Omental fat pad (tissue), 4 donors: Measurements from ENCODE around the gene SH2D4B. TPM values are rescaled to one million over a fixed set of nuclear protein-coding genes. Genes with fewer than 3 reads are reported as not detected.

Source experiments
- ATAC-seq: fragments of 150-250 bp; one replicate; pipeline ENCODE4 v1.9.1; 2016; ENCODE audit warnings: mild to moderate bottlenecking, moderate library complexity; ENCODE audit not compliant: low FRiP score
- DNase-seq: peaks from one replicate; pipeline ENCODE4 v3.0.0-alpha.2; 2019; ENCODE audit warnings: low spot score
- total RNA-seq, 4 donors: library from RNA; depleted of rRNA; stranded (reverse); fragments of >200 nt; gene quantifications; one replicate each; pipeline ENCODE4 v1.1.0, GENCODE V29; 2016
- TF ChIP-seq, protein P1 (sequence below), 3 donors: fragments of 450-650 bp; IDR thresholded peaks; one replicate each; pipeline ENCODE4 v1.5.1; 2016 to 2017; ENCODE audit warnings: antibody characterized with exemption in 3 of 3, mild to moderate bottlenecking in 3 of 3, moderate library complexity in 2 of 3

Gene SH2D4B
- total RNA-seq, 4 donors from 2014 or later: 0.13 TPM; not detected in 3

DNA sequence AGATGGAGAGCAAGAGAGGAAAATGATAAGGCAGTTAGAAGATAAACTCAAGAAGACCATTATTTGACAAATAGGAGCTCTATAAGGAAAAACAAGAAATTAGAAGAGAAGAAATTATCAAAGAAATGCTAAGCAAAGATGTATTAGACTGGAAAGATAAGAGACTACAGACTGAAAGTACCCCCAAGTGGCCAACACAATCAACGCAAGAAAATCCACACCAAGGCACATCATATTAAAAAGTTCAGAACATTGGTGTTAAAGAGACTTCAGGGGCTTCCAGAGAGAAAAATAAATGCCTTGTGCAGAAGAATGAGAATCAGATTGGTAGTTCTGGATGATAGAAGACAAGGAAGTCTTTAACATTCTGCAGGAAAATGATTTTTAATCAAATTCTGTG is 46.0 kb downstream of the SH2D4B start:
- TF ChIP-seq, protein P1, sequence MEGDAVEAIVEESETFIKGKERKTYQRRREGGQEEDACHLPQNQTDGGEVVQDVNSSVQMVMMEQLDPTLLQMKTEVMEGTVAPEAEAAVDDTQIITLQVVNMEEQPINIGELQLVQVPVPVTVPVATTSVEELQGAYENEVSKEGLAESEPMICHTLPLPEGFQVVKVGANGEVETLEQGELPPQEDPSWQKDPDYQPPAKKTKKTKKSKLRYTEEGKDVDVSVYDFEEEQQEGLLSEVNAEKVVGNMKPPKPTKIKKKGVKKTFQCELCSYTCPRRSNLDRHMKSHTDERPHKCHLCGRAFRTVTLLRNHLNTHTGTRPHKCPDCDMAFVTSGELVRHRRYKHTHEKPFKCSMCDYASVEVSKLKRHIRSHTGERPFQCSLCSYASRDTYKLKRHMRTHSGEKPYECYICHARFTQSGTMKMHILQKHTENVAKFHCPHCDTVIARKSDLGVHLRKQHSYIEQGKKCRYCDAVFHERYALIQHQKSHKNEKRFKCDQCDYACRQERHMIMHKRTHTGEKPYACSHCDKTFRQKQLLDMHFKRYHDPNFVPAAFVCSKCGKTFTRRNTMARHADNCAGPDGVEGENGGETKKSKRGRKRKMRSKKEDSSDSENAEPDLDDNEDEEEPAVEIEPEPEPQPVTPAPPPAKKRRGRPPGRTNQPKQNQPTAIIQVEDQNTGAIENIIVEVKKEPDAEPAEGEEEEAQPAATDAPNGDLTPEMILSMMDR (IDR thresholded peaks at IDR 0.05): no peak
- DNase-seq: no peak
- no peak for ATAC-seq

- DNase-seq (no peak), ATAC-seq (no peak)
- TF ChIP-seq, protein P1 (IDR thresholded peaks at IDR 0.05): no peak
Measured at GRCh38 chr10:80585812-80586211, 48.1 kb downstream of the SH2D4B start.

- ATAC-seq: no peak
- DNase-seq: no peak
- TF ChIP-seq, protein P1 (IDR thresholded peaks at IDR 0.05): no peak
Measured at GRCh38 chr10:80588546-80588945, 50.8 kb downstream of the SH2D4B start.

- TF ChIP-seq, protein P1 (IDR thresholded peaks at IDR 0.05): no peak
- DNase-seq (no peak), ATAC-seq (no peak)
Measured at GRCh38 chr10:80589726-80590373, 52.1 kb downstream of the SH2D4B start.

GRCh38 chr10:80590585-80591125 is 53.0 kb downstream of the SH2D4B start:
- DNase-seq (no peak), ATAC-seq (no peak)
- TF ChIP-seq, protein P1 (IDR thresholded peaks at IDR 0.05): no peak

DNA sequence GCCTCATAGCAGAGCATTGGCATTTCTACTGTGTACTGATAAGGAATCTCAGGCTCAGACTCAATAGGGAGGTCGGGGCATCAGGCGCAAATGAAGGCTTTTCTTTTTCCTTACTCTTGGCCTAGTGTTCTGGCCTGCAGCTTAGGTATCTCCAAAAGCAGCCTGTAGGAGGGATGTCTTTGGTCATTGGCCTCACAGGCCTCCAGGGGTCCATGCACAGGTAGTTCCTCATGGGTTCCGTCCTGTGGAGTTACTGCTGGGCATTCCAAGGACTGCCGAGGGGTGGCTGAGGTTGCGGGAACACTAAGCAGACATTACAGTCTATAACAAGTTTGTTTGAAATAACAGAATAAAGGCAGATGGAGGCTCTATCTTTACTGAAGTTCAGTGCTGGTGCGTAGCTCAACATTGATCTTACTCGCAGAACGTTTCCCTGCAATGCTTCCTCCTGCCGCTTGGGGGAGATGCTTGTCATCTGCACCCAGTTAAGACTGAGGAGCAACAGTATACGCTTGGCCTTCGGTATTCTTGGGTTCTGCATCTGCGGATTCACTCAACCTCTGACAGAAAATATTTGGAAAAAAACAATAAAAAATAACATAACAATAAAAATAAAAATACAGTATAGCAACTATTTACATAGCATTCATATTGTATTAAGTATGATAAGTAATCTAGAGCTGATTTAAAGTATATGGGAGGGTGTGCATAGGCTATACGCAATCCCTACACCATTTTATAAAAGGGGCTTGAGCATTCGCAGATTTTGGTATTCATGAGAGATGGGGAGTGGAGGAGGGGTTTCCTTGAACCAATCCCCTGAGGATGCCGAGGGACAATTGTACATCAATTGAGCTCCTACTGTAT is 58.9 kb downstream of the SH2D4B start:
- no peak for DNase-seq
- TF ChIP-seq, protein P1 (IDR thresholded peaks at IDR 0.05): no peak
- no peak for ATAC-seq
